ENCODE measurements around the gene GMDS. TPM values are rescaled to one million over a fixed set of nuclear protein-coding genes. Genes with fewer than 3 reads are reported as not detected.
A peak's percentile ranks its signal among the peaks of the same experiment; 100 is the strongest.

GMDS gene
- total and polyA plus RNA-seq, 2 donors (not counting 3 experiments of a cell fraction or from before 2014, with no cell fraction given) = 9.8 to 23.5 TPM

DNA sequence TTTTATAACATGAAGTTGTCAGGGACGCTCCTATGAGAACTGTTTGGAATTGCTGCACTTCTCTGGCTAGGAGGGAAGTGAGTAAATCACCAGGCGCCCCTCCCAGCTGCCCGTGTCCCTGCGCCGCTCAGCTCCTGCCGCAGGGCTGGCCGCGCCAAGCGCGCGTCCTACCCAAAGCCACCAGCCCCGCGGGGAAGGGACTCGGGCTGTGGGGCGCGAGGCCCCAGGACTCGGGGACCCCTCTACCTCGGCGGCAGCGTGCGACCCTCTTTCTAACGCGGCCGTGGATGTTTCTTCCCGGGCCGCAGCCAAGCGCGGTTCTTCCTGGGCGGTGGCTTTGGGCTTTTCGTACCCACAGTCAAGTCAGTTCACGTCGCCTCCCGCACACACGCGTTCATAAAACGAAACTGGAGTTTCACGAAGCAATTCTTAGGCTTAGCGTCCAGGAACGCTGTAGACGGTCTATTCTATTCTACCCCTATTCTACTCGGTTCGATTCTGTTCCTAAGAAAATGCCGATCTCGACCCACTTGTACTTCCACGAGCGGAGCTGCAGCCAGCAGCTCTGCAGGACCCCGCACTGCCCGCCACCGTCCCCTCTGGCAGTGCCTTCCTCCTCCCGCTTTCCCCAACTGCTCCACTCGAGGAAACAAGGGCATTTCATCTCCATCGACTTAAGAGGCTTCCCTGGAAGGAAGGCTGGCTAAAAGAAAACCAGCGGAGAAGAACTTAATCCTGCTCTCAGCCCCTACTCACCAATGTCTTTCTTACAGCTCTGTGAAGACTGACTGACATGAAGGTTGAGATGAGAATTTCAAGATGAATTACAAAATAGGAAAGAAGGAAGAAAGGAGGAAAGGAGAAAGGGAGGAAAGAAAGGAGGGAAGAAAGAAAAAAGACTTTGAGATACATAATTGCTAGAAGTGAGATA is 620.3 kb downstream of the GMDS start:
- peak; percentile 78 for FAIRE-seq

More for the DNA sequence above, 620.3 kb downstream of the GMDS start:
- Histone ChIP-seq H3K4me3 (replicated peaks in 1 of 3; ENCODE audit: insufficient read depth in 1 of 3, low read depth in 1 of 3, low read length in 3 of 3) (peak overlapping the region; percentile 59 to 86 (median 69)), H3K9ac (replicated peaks; ENCODE audit: extremely low read depth, insufficient read depth, low read length) (peak overlapping the region; percentile 66), H3K4me1 (ENCODE audit: control insufficient read depth, extremely low read depth, insufficient read depth, low read length) (peaks cover 21% of the 10 kb centered on the region), H3K36me3 (ENCODE audit: control insufficient read depth in 2 of 2, extremely low read depth in 1 of 2, insufficient read depth in 2 of 2, low read length in 2 of 2) (no peaks in the 10 kb centered on the region), H3K27ac (ENCODE audit: insufficient read depth, low read depth, low read length) (peak overlapping the region; percentile 3), H3K79me2 (ENCODE audit: control insufficient read depth, insufficient read depth, low read length) (no peaks in the 10 kb centered on the region), H3K4me2 (ENCODE audit: insufficient read depth, low read length) (peak overlapping the region; percentile 90), H4K20me1 (replicated peaks; ENCODE audit: control insufficient read depth, extremely low read depth, insufficient read depth, low read length) (no peaks in the 10 kb centered on the region), H3K9me3 (replicated peaks; ENCODE audit: control insufficient read depth, insufficient read depth, low read length) (no peaks in the 10 kb centered on the region), H2AFZ (ENCODE audit: low read depth, low read length) (peak overlapping the region; percentile 65), H3K27me3 (ENCODE audit: control insufficient read depth in 2 of 2, insufficient read depth in 2 of 2, low read length in 2 of 2) (peaks cover 5 to 15% of the 10 kb centered on the region in 2 experiments), H3K9me1 (replicated peaks; ENCODE audit: control insufficient read depth, extremely low read depth, insufficient read depth, low read length) (no peaks in the 10 kb centered on the region)
- ChIA-PET POLR2A (interaction anchor here (1.0 to 1.1 kb wide), 2 partner anchors 10 to 15 kb away, joined by 4 read pairs; no protein-coding TSS in a partner anchor), CTCF (interaction anchor here (0.6 to 4.0 kb wide), 11 partner anchors 11 to 1011 kb away, joined by 3 to 23 read pairs (median 6); no protein-coding TSS in a partner anchor)
- peak; percentile 73 for DNase-seq (ENCODE audit: low read depth, low spot score)
- intact Hi-C loops (cut with micrococcal nuclease) (loop anchor here (2.0 to 5.0 kb wide), 4 partner anchors 16 to 292 kb away; partner anchors contain the start of gene FOXC1), dilution Hi-C loops (cut with MboI; ENCODE audit: extremely low pct_ligation_motif_present, low sequenced_read_pairs) (loop anchor here (25.0 kb wide), 1 partner anchor 487 kb away; no protein-coding TSS in a partner anchor)
- no TSS peak for BruUV-seq (replicated peaks)
- TF ChIP-seq, protein P1, sequence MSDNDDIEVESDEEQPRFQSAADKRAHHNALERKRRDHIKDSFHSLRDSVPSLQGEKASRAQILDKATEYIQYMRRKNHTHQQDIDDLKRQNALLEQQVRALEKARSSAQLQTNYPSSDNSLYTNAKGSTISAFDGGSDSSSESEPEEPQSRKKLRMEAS (IDR thresholded peaks at IDR 0.05; ENCODE audit: insufficient read depth, insufficient read length) = no peak
- no peak for TF ChIP-seq EZH2 (IDR thresholded peaks at IDR 0.05; ENCODE audit: borderline replicate concordance, low read depth, low read length, severe bottlenecking)
- peak; percentile 36 for TF ChIP-seq POLR2AphosphoS5 (IDR thresholded peaks at IDR 0.05; ENCODE audit: insufficient read depth, low read depth, low read length)

Measured in endothelial cell of umbilical vein (primary cell).